ENCODE data around the gene TTC7B.
A peak's percentile ranks its signal among the peaks of the same experiment; 100 is the strongest.

TTC7B gene

DNA sequence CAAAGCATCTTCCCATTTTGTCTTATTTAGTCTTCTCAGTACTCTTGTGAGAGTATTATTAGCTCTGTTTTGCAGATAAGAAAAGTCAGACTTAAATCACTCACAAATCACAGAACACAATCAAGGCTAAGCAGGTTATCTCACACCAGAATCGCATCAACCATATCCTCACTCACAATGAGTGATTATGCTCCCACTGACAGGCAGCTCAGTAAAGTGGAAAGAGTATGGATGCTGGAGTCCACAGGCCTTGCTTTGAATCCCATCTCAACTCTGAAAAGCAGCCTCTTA is 43.1 kb downstream of the TTC7B start:
- no peak for DNase-seq

- no peak for DNase-seq
Measured at GRCh38 chr14:90767899-90768298, 48.3 kb downstream of the TTC7B start.

DNA sequence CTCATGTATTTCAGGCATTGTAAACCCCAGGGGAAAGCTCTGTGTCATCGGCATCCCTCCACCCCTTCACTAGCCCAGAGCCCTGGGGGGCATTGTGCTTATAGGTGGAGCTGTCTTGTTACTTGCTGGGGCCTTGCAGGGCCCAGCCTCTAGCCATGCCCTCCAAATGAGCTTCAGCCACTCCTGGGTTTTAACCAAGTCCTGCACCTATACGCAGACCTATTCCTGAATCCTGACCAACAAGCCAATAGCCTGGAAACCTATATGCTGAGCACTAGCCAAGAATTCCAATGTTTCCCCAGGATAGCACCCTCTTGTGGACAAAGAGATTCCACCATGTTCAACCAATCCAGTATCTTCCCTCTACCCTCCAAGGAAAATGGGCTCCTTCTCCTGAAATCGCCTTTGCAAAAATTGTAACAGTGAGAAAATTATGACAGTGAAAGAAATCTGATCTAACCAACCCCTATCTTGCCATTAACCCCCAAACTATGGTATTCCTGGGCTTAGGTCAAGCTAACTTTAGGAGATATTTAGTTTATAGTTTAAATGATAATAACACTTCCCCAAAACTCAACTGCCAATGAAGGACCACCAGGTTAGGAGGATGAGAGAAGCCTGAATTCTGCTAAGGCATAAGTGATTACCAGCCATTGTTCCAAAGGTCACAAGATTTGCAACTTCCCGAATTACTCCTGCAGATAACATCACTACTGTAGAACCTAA is 55.5 kb downstream of the TTC7B start:
- peak; percentile 27 for DNase-seq

DNA sequence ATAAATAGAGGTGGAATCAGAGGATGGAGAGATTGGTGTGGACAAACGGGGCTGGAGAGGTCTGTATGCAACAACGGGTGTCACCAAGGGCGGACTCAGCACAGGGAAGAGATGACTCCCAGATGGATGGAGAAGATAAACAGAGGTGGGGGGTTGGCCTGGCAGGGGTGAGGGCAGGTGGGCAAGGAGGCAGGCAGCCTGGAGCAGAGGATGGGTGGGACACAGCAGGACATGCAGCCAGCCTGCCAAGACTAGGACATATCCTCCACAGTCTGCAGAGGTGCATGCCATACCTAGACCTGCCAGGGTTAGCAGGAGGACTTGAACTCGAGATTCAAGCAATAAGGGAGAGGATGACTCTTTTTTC is 56.2 kb downstream of the TTC7B start:
- no peak for DNase-seq

- peak; percentile 6 for DNase-seq
Measured at GRCh38 chr14:90759370-90760077, 56.7 kb downstream of the TTC7B start.

DNA sequence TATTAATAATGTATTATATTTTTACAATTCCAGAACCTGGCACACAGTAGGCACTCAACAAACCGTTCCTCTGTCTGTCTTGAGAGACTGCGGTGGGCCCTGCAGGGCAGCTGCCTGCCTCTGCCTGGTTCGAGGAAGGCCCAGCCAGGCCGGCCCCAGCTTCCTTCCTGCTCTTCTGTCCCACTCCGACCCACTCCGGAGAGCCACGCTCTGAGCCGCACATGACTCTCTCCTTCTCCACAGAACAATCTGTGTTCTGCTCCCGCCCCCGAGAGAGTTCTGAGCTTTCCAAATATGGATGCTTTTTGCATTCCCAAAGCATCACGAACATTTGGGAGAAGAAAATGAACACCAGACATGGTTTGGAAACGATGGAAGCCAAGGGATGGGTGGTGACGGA is 57.3 kb downstream of the TTC7B start:
- peak; percentile 34 for DNase-seq

DNA sequence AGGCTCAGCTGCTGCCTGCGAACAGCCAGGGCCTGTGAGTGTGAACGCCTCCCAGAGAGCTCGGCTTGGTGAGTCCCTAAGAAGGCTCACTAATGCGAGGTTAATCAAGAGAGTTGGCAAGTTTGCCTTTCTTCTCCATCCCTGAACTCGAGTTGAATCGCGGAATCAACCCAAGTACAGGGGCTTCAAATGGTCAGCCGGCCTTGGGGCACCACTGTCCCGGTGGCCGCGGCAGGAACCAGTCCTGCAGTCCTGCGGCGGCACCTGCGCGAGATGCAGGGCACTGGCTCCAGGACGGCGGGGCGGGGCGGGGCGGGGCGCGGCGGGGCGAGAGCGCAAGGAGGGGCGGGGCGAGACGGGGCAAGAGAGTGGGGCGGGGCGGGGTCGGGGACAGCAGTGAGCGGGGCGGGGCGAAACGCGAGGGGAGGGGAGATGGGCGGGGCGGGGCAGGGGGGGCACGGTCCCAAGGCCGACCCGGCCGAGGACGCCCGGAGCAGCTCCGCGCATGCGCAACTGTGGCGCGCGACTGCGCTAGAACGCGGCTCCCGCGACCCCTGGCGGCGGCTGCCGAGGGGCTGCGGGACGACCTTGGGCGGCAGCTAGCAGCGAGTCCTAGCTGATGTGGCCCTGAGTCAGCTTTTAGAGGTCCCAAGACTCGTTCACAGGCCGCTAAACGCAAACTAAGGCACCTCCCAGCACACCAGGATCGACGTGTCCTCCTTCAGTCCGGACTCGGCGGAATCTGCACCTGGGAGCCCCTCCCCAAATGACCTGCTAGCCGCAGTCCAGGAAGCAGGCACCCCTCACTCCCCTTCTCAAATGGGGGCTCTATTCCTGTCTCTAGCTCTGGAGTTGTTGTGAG is 58.0 kb downstream of the TTC7B start:
- DNase-seq: peak; percentile 92

DNA sequence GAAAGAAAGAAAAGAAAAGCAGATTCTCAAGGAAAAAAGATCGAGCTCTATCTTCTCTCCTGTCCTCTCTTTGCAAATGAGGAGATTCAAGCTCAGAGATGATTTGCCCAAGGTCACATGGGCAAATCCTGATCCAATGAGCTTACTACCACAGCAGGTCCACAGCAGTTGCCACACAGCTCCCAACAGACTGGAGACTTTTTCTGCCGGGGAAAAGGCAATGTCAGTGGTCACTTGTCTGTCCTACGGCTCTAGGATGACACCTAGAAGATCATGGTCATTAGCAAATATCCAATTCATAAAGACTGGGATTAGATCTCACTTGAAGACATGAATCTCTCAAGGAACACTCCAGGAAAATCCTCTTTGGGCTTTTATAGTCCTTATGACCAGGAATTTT is 58.8 kb downstream of the TTC7B start:
- no peak for DNase-seq

DNA sequence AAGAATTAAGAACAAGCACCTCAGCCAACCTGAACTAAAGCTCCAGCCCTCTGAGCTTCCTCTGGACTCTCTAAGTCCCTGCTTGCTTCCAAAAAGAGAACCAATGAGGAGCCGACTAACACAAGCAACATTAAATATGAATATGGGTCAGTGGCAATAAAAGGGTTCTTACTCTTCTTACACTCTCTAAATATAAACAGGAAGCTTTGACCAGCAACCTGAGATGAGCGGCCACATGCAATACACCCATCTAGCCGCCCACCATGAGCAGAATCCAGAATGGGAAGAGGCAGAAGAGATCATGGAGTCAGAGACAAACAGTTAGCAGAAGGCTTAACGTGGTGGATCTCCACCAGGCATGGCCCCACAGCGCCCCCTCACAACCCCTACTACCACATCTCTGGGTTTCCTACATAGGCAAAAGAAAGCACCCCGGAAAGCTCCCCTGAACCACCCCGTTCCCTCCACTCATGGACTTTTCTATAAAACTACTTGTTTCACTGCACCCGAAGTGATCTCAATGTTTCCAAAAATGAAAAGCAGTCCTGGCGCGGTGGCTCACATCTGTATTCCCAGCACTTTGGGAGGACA is 59.4 kb downstream of the TTC7B start:
- no peak for DNase-seq

- DNase-seq: peak; percentile 27
Measured at GRCh38 chr14:90755661-90756304, 60.4 kb downstream of the TTC7B start.

DNA sequence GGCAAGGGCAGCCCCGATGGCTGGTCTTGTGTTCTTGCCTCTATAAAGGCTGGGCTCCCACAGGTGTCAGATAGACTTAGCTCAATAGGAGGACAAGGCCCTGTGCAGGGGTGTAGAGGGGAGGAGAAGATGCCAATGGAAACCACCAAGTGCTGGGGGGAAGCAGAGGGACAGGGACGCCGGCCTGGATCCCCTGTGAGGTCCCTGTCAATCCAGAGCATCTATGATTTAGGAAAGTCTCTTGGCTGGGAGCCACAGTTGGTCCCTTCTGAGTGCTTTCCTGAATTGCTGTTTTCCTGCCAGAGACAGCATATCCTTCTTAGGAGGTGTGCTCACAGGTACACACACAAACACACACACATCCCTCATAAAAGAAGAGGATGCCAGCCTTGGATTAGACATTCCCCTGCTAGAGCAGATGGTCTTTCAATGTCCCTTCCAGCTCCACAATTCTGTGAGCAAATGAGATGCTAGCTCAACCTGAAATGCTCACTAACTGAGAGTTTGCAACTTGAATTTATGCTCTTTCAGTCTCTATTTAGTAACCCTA is 62.7 kb downstream of the TTC7B start:
- no peak for DNase-seq

GRCh38 chr14:90750701-90751100 is 65.5 kb downstream of the TTC7B start:
- DNase-seq: no peak

DNA sequence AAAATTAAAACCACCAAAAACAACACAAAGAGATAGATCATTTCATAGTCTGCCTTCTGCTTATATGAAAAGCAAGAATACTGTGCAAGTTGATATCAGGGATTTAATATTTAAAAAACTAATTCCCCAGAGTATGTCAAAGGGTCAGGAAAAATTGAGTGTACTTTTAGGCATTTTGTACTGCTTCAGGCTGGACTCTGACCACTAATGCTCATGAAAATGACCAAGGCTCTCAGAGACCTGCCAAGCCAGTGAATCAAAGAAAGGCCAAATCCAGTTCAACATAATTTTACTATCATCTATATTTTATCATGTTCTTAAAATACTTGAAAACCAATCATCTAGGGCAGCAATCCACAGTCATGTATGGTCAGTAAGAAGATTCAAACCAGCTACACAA is 66.0 kb downstream of the TTC7B start:
- DNase-seq: no peak

- DNase-seq: no peak
Measured at GRCh38 chr14:90747909-90748308, 68.3 kb downstream of the TTC7B start.

DNA sequence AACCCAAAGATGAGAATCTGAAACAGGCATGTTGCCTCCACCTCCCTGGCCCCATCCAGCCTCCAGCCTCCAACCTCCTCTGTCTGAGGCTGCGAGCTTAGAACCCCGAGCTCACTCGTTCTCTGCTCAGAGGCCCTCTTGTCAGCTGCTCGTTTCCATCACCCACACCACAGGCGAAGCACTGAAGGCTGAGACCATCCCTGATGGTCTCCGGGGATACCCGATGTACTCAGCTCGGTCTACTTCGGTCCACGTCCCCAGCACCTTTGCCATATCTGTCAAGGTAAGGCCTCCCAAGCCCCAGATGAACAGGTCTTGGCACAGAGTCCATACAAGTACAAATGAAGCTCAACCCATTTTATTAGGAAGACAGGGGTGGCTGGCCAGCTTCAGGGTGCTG is 72.4 kb downstream of the TTC7B start:
- no peak for DNase-seq

DNA sequence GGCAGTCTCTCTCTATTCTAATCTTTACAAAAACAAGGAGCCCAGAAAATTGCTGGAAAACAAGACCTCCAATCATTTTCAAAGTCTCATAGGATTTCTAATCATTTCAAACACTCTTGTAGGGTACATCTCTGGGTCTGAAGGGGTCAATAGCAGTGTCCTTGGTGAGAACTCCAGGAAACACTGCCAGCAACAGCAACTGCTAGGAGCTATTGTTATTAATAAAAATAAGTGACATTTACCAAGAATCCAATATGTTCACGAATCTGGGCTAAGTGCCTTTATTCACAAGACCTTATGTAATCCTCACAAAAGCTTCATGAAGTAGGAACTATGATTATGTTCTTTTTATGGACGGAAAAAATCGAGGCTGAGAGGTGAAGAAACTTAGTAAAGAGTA is 72.8 kb downstream of the TTC7B start:
- no peak for DNase-seq

- no peak for DNase-seq
Measured at GRCh38 chr14:90742729-90743128, 73.5 kb downstream of the TTC7B start.

- DNase-seq: no peak
Measured at GRCh38 chr14:90742252-90742651, 74.0 kb downstream of the TTC7B start.

GRCh38 chr14:90741682-90741946 is 74.6 kb downstream of the TTC7B start:
- DNase-seq: no peak

DNA sequence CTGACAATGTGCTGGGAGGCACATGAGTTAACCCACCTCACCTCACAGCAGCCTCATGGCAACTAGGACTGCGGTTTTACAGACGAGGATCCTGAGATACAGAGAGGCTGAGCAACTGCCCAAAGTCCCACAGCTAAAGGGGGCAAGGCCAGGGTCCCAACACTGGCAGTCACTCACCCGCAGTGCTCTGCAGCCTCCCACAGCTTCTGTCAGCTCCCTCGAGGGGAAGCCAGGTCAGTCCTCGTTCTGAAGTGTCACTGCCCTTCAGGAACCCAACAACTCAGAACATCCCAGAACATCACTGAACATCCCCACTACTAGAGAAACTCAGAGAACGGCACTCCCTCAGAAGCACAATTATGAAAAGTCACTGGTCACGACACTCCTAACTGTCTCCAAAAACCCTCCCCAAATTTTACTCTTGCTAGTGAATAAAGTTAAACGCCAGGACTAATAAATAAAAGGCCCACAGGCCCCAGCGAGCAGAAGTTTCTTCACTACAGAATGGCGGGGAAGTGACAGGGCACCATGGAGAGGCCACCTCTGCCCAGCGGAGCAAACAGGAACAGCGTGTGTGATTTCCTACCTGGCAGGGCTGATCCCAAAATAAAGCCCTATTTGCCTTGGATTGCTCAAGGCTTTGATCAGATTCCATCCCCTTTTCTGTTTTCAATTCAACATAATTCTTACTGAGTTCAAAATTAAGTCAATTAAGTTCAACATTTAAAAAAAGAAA is 75.1 kb downstream of the TTC7B start:
- no peak for DNase-seq

GRCh38 chr14:90740081-90740480 is 76.1 kb downstream of the TTC7B start:
- no peak for DNase-seq

GRCh38 chr14:90739318-90740068 is 76.7 kb downstream of the TTC7B start:
- no peak for DNase-seq
